ENCODE measurements around the gene SCN1B.
A peak's percentile ranks its signal among the peaks of the same experiment; 100 is the strongest.

Gene SCN1B

GRCh38 chr19:35063940-35064818 is 33.9 kb downstream of the SCN1B start:
- Histone ChIP-seq H3K36me3 (replicated peaks; ENCODE audit: insufficient read depth, low read length) (no peaks in the 10 kb centered on the region), H3K4me1 (ENCODE audit: low read length) (no peaks in the 10 kb centered on the region), H3K4me2 (ENCODE audit: low read depth, low read length) (no peak overlapping the region), H3F3A (ENCODE audit: insufficient read depth, low read length) (no peaks in the 10 kb centered on the region), H3K79me2 (ENCODE audit: low read length) (no peaks in the 10 kb centered on the region), H2AFZ (ENCODE audit: low read length) (no peak overlapping the region), H3K9me3 (replicated peaks; ENCODE audit: insufficient read depth, low read length) (no peaks in the 10 kb centered on the region), H4K20me1 (ENCODE audit: insufficient read depth, low read length) (no peaks in the 10 kb centered on the region), H3K27ac (ENCODE audit: low read length) (no peak overlapping the region), H3K9ac (ENCODE audit: low read length) (no peak overlapping the region), H3K4me3 (ENCODE audit: low read length) (no peak overlapping the region), H3K9me2 (replicated peaks; ENCODE audit: insufficient read depth, low read length) (no peaks in the 10 kb centered on the region), H3K27me3 (replicated peaks; ENCODE audit: insufficient read depth, low read length) (peaks cover 48% of the 10 kb centered on the region)
- no peak for DNase-seq
- TF ChIP-seq EZH2 (optimal IDR thresholded peaks at IDR 0.05; ENCODE audit: low read depth, low read length) (no peak), CTCF (IDR thresholded peaks at IDR 0.05; ENCODE audit: low read length) (no peak), EZH2phosphoT487 (IDR thresholded peaks at IDR 0.05; ENCODE audit: low read length) (no peak)

GRCh38 chr19:35065574-35065973 is 35.3 kb downstream of the SCN1B start:
- H3K36me3 ChIP-seq (replicated peaks; ENCODE audit: insufficient read depth, low read length), result no peaks in the 10 kb centered on the region
- no peak overlapping the region for H3K4me2 ChIP-seq (ENCODE audit: low read depth, low read length)

GRCh38 chr19:35066121-35066520 is 35.9 kb downstream of the SCN1B start:
- H3K9ac ChIP-seq (ENCODE audit: low read length), result no peak overlapping the region
- H3K9me3 ChIP-seq (replicated peaks; ENCODE audit: insufficient read depth, low read length), result no peaks in the 10 kb centered on the region
- no peaks in the 10 kb centered on the region for H3K9me2 ChIP-seq (replicated peaks; ENCODE audit: insufficient read depth, low read length)
- H4K20me1 ChIP-seq (ENCODE audit: insufficient read depth, low read length), result no peaks in the 10 kb centered on the region
- H3K36me3 ChIP-seq (replicated peaks; ENCODE audit: insufficient read depth, low read length), result no peaks in the 10 kb centered on the region
- no peaks in the 10 kb centered on the region for H3F3A ChIP-seq (ENCODE audit: insufficient read depth, low read length)
- no peak for DNase-seq
- no peak overlapping the region for H3K27ac ChIP-seq (ENCODE audit: low read length)
- H3K4me2 ChIP-seq (ENCODE audit: low read depth, low read length), result no peak overlapping the region
- H3K27me3 ChIP-seq (replicated peaks; ENCODE audit: insufficient read depth, low read length), result peaks cover 52% of the 10 kb centered on the region
- H3K4me1 ChIP-seq (ENCODE audit: low read length), result no peaks in the 10 kb centered on the region
- no peaks in the 10 kb centered on the region for H3K79me2 ChIP-seq (ENCODE audit: low read length)
- peak overlapping the region; percentile 9; the same call in 1 of the 2 replicates for H2AFZ ChIP-seq (ENCODE audit: low read length)
- no peak overlapping the region for H3K4me3 ChIP-seq (ENCODE audit: low read length)
- TF ChIP-seq EZH2phosphoT487 (IDR thresholded peaks at IDR 0.05; ENCODE audit: low read length) (no peak), CTCF (IDR thresholded peaks at IDR 0.05; ENCODE audit: low read length) (no peak), EZH2 (optimal IDR thresholded peaks at IDR 0.05; ENCODE audit: low read depth, low read length) (no peak)

More at GRCh38 chr19:35065574-35065973, 35.3 kb downstream of the SCN1B start:
- Histone ChIP-seq H3K4me1 (ENCODE audit: low read length) (no peaks in the 10 kb centered on the region), H3K9ac (ENCODE audit: low read length) (no peak overlapping the region), H2AFZ (ENCODE audit: low read length) (no peak overlapping the region), H3K4me3 (ENCODE audit: low read length) (no peak overlapping the region), H3K27me3 (replicated peaks; ENCODE audit: insufficient read depth, low read length) (peaks cover 51% of the 10 kb centered on the region), H3K27ac (ENCODE audit: low read length) (no peak overlapping the region), H3K79me2 (ENCODE audit: low read length) (no peaks in the 10 kb centered on the region), H3F3A (ENCODE audit: insufficient read depth, low read length) (no peaks in the 10 kb centered on the region), H4K20me1 (ENCODE audit: insufficient read depth, low read length) (no peaks in the 10 kb centered on the region), H3K9me2 (replicated peaks; ENCODE audit: insufficient read depth, low read length) (no peaks in the 10 kb centered on the region), H3K9me3 (replicated peaks; ENCODE audit: insufficient read depth, low read length) (no peaks in the 10 kb centered on the region)
- DNase-seq, result no peak
- no peak for TF ChIP-seq CTCF (IDR thresholded peaks at IDR 0.05; ENCODE audit: low read length)
